GM12878 (cell line): ENCODE results near the gene TROAP. TPM values are rescaled to one million over a fixed set of nuclear protein-coding genes. Genes with fewer than 3 reads are reported as not detected.

Experiments used
- ATAC-seq: fragments of 200-7000 bp; cut with Tn5 transposase; 3 replicates; pipeline ENCODE4 v1.9.1; 2020; ENCODE audit warnings: mild to moderate bottlenecking, moderate library complexity
- BruUV-seq: library from RNA; stranded (reverse); fragments of 400-500 nt; replicated peaks from 2 replicates; lab custom pipeline; 2021; lab: Mats Ljungman, UMichigan
- CTCF ChIA-PET: fragments of 300-600 bp; sonication (Branson Sonifier 250); formaldehyde crosslinking; extraction: SDS; loops from one replicate; lab custom pipeline; 2021; ENCODE audit warnings: inconsistent platforms; lab: Yijun Ruan, JAX
- POLR2A ChIA-PET: fragments of 350-600 bp; formaldehyde crosslinking; extraction: SDS; loops from one replicate; lab custom pipeline; 2021; ENCODE audit warnings: inconsistent platforms; lab: Charles Lee
- RAD21 ChIA-PET: fragments of 300-600 bp; sonication (Branson Sonifier 250); formaldehyde crosslinking; loops from one replicate; lab custom pipeline; 2023; ENCODE audit warnings: antibody characterized with exemption; ENCODE audit not compliant: unreplicated experiment; lab: Charles Lee
- SMC1A ChIA-PET: fragments of 300-600 bp; sonication (Branson Sonifier 250); formaldehyde crosslinking; loops from one replicate; lab custom pipeline; 2023; ENCODE audit not compliant: unreplicated experiment, uncharacterized antibody; lab: Charles Lee
- DNase-seq: peaks from one replicate; pipeline ENCODE4 v3.0.0-alpha.2; 2011; ENCODE audit warnings: low read depth, low spot score
- FAIRE-seq: peaks from 3 replicates; lab custom pipeline; 2011; peaks lifted over from hg19 to GRCh38; lab: Jason Lieb, UNC
- H2AFZ ChIP-seq: 2 replicates; pipeline ENCODE4 v1.6.0; 2011; ENCODE audit warnings: low read depth, low read length, control low read depth; ENCODE audit not compliant: control insufficient read depth
- H3K27ac ChIP-seq: 2 replicates; pipeline ENCODE4 v1.5.1; 2011; ENCODE audit warnings: control low read depth; ENCODE audit not compliant: control insufficient read depth, insufficient read depth
- H3K27me3 ChIP-seq, 2 experiments: replicated peaks in 1 of 2; 2 replicates each; pipeline versions ENCODE4 v1.6.0 to v1.6.1; 2011; ENCODE audit warnings: low read length in 1 of 2; ENCODE audit not compliant: control insufficient read depth in 2 of 2, insufficient read depth in 2 of 2
- H3K36me3 ChIP-seq, 2 experiments: 2 replicates each; pipeline ENCODE4 v1.5.1; 2011; ENCODE audit warnings: low read length in 1 of 2; ENCODE audit not compliant: control insufficient read depth in 2 of 2, insufficient read depth in 2 of 2
- H3K4me1 ChIP-seq: 2 replicates; pipeline ENCODE4 v1.6.1; 2011; ENCODE audit warnings: mild to moderate bottlenecking, low read length, moderate library complexity, mixed read lengths; ENCODE audit not compliant: control insufficient read depth, insufficient read depth
- H3K4me2 ChIP-seq: 2 replicates; pipeline ENCODE4 v1.6.0; 2011; ENCODE audit warnings: control low read depth; ENCODE audit not compliant: control insufficient read depth, insufficient read depth
- H3K4me3 ChIP-seq: fragments of 200-600 bp; sonication (generic); 2 replicates; pipeline ENCODE4 v1.5.1; 2016
- H3K79me2 ChIP-seq: 2 replicates; pipeline ENCODE4 v1.6.0; 2011; ENCODE audit warnings: low read length; ENCODE audit not compliant: control insufficient read depth, insufficient read depth
- H3K9ac ChIP-seq: 2 replicates; pipeline ENCODE4 v1.8.0; 2011; ENCODE audit warnings: low read length, control low read depth, mixed read lengths; ENCODE audit not compliant: control insufficient read depth, insufficient read depth
- H3K9me3 ChIP-seq: replicated peaks from 3 replicates; pipeline ENCODE4 v1.5.1; 2011; ENCODE audit warnings: mild to moderate bottlenecking, low read length; ENCODE audit not compliant: control insufficient read depth, insufficient read depth
- H4K20me1 ChIP-seq: 2 replicates; pipeline ENCODE4 v1.6.0; 2011; ENCODE audit not compliant: control insufficient read depth, insufficient read depth
- CBX5 ChIP-seq: sonication (generic); IDR thresholded peaks from 2 replicates; pipeline ENCODE4 v1.6.1; 2016; ENCODE audit warnings: low read depth, moderate library complexity, mild to moderate bottlenecking, inconsistent platforms
- LARP7 ChIP-seq: fragments of 450-650 bp; IDR thresholded peaks from 2 replicates; pipeline ENCODE4 v1.6.1; 2017; ENCODE audit warnings: mild to moderate bottlenecking
- MYB ChIP-seq: fragments of 150-350 bp; IDR thresholded peaks from 2 replicates; pipeline ENCODE4 v1.6.1; 2014; ENCODE audit warnings: mild to moderate bottlenecking, low read depth, low read length, borderline replicate concordance
- RBBP5 ChIP-seq: fragments of 200-600 bp; sonication (generic); conservative IDR thresholded peaks from 2 replicates; pipeline ENCODE4 v1.6.1; 2016
- STAT3 ChIP-seq: IDR thresholded peaks from 2 replicates; pipeline ENCODE4 v1.6.1; 2011; ENCODE audit warnings: low read depth, low read length, improper control_type of control experiment
- ZBED1 ChIP-seq: IDR thresholded peaks from 2 replicates; pipeline ENCODE4 v1.6.1; 2016; ENCODE audit warnings: borderline replicate concordance
- ZNF274 ChIP-seq: IDR thresholded peaks from one replicate; pipeline ENCODE4 v1.8.0; 2011; ENCODE audit not compliant: insufficient read length, insufficient read depth
- WGBS: methylation state at CpG from one replicate; pipeline ENCODE4 v1.1.6; 2016; ENCODE audit warnings: low lambda C conversion rate; ENCODE audit not compliant: insufficient replicate concordance, insufficient coverage; ENCODE audit errors: missing lambda C conversion rate; 5-methylcytosine and 5-hydroxymethylcytosine counted together
- in situ Hi-C: fragments of 300-500 bp; cut with MboI; formaldehyde crosslinking; loops from 9 replicates; pipeline ENCODE4 v1.14.3; 2018; ENCODE audit warnings: mixed read lengths
- intact Hi-C: fragments of 100-400 bp; cut with micrococcal nuclease; formaldehyde crosslinking; loops from one replicate; pipeline ENCODE4 v1.14.2; 2022; ENCODE audit not compliant: unreplicated experiment
- polyA plus RNA-seq, 11 experiments: library from polyadenylated mRNA; depleted of rRNA in 4 of 11; unstranded in 6 of 11; stranded (reverse) in 5 of 11; fragments of >200 nt; fragmentation: Nextera tagmentation in 4 of 11; fragmentation: Illumina TruSeq in 1 of 11; extraction: Ambion mirVana in 4 of 11; extraction: Trizol in 1 of 11; gene quantifications; 1 replicate in 1 of 11; 2 replicates in 10 of 11; pipeline versions ENCODE4 v1.2.1 to v1.2.3, GENCODE V29; 2011 to 2016; ENCODE audit warnings: inconsistent platforms in 2 of 11, missing spikeins in 2 of 11, low read depth in 1 of 11
- total RNA-seq, 4 experiments: library from RNA; depleted of rRNA in 3 of 4; stranded (reverse); fragments of >200 nt in 3 of 4; fragmentation: Illumina TruSeq in 1 of 4; extraction: Trizol in 1 of 4; gene quantifications; 2 replicates each; pipeline versions ENCODE4 v1.2.1 to v1.2.3, GENCODE V29; 2013 to 2021
- TF ChIP-seq, protein P1 (sequence below): IDR thresholded peaks from 2 replicates; pipeline ENCODE4 v1.6.1; 2011; ENCODE audit warnings: borderline replicate concordance, low read depth, mild to moderate bottlenecking, moderate library complexity, mixed read lengths, low read length; ENCODE audit not compliant: insufficient read depth; ENCODE audit errors: extremely low read length

TROAP gene
- total and polyA plus RNA-seq, 10 of the 15 experiments (the other 5 are each of a cell fraction or from before 2014, with no cell fraction given): 26.8 to 93.7 (median 52.6) TPM

GRCh38 chr12:49283541-49284429 is 39.3 kb upstream of the TROAP start (continued):
- TF ChIP-seq ZBED1 (no peak), CBX5 (no peak), MYB (no peak)
- TF ChIP-seq, protein P1, sequence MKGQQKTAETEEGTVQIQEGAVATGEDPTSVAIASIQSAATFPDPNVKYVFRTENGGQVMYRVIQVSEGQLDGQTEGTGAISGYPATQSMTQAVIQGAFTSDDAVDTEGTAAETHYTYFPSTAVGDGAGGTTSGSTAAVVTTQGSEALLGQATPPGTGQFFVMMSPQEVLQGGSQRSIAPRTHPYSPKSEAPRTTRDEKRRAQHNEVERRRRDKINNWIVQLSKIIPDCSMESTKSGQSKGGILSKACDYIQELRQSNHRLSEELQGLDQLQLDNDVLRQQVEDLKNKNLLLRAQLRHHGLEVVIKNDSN: no peak
- TF ChIP-seq, all 136 proteins: peak for 0

GRCh38 chr12:49284672-49285071 is 38.4 kb upstream of the TROAP start:
- FAIRE-seq (no peak), ATAC-seq (no peak), DNase-seq (no peak)
- ChIA-PET POLR2A (no interaction called here), SMC1A (no interaction called here), RAD21 (interaction anchor here (1.6 kb wide), 1 partner anchor 63 kb away, joined by 4 read pairs; no protein-coding TSS in a partner anchor), CTCF (interaction anchor here (1.2 to 16.2 kb wide), 4 partner anchors 13 to 65 kb away, joined by 3 to 231 read pairs (median 72); partner anchors contain the start of genes C1QL4 and DNAJC22)
- peaks cover 0 to 2% of the 10 kb centered on the region in 2 experiments; a peak in 2 of 4 replicates for H3K27me3 ChIP-seq
- H3K4me2 ChIP-seq: no peak overlapping the region
- no peak overlapping the region for H2AFZ ChIP-seq
- no peaks in the 10 kb centered on the region for H3K79me2 ChIP-seq
- no peak for TF ChIP-seq STAT3
- no peak for TF ChIP-seq ZNF274
- no peak for TF ChIP-seq RBBP5
- no peak for TF ChIP-seq LARP7
- WGBS: 60% methylated on average over 4 of the region's 4 CpGs
- H3K36me3 ChIP-seq: no peaks in the 10 kb centered on the region
- H3K27ac ChIP-seq: no peak overlapping the region
- no peak overlapping the region for H3K9ac ChIP-seq
- no peak overlapping the region for H3K4me3 ChIP-seq
- intact Hi-C loops (no loop called here), in situ Hi-C loops (loop anchor here (5.0 kb wide), 1 partner anchor 53 kb away; the partner anchor contains the start of gene C1QL4)
- BruUV-seq: no TSS peak
- no peaks in the 10 kb centered on the region for H4K20me1 ChIP-seq
- H3K4me1 ChIP-seq: no peaks in the 10 kb centered on the region
- no peaks in the 10 kb centered on the region for H3K9me3 ChIP-seq
